Glutamatergic neuron (in vitro differentiated cells): ENCODE results near the gene USP13. TPM values are rescaled to one million over a fixed set of nuclear protein-coding genes. Genes with fewer than 3 reads are reported as not detected.

Experiments used
- DNase-seq: peaks from one replicate; pipeline ENCODE4 v3.0.0; 2022
- H3K27ac Mint-ChIP-seq: one replicate; pipeline ENCODE4 v1.8.0; 2020; ENCODE audit warnings: mild to moderate bottlenecking, mixed read lengths, inconsistent platforms; ENCODE audit not compliant: unreplicated experiment
- H3K27me3 Mint-ChIP-seq: one replicate; pipeline ENCODE4 v1.8.0; 2020; ENCODE audit warnings: mild to moderate bottlenecking, moderate library complexity, mixed read lengths, inconsistent platforms; ENCODE audit not compliant: unreplicated experiment
- H3K36me3 Mint-ChIP-seq: one replicate; pipeline ENCODE4 v1.8.0; 2020; ENCODE audit warnings: mild to moderate bottlenecking, mixed read lengths, inconsistent platforms; ENCODE audit not compliant: unreplicated experiment
- H3K4me1 Mint-ChIP-seq: one replicate; pipeline ENCODE4 v1.8.0; 2020; ENCODE audit warnings: mild to moderate bottlenecking, low read depth, mixed read lengths, inconsistent platforms; ENCODE audit not compliant: unreplicated experiment
- H3K4me3 Mint-ChIP-seq: one replicate; pipeline ENCODE4 v1.8.0; 2020; ENCODE audit warnings: mild to moderate bottlenecking, mixed read lengths, inconsistent platforms; ENCODE audit not compliant: unreplicated experiment
- H3K9me3 Mint-ChIP-seq: one replicate; pipeline ENCODE4 v1.8.0; 2020; ENCODE audit warnings: mild to moderate bottlenecking, moderate library complexity, mixed read lengths, inconsistent platforms; ENCODE audit not compliant: unreplicated experiment
- total RNA-seq: library from RNA; stranded (reverse); fragmentation: NEBNext Ultra II Directional; extraction: Animal tissue kit (Norgen Biotek cat#: 25700); gene quantifications from one replicate; pipeline ENCODE4 v1.2.1, GENCODE V29; 2021; ENCODE audit not compliant: unreplicated experiment
- TF ChIP-seq, protein P1 (sequence below): fragments of 200-600 bp; sonication (generic); IDR thresholded peaks from one replicate; pipeline ENCODE4 v1.5.0; 2021; ENCODE audit not compliant: partially characterized antibody, unreplicated experiment

USP13 gene
- total RNA-seq, 1 donor from 2014 or later: 28.5 TPM

GRCh38 chr3:179715582-179715981 lies 62.7 kb downstream of the USP13 start:
- H3K4me1 Mint-ChIP-seq: peaks cover 14% of the 10 kb centered on the region
- H3K27me3 Mint-ChIP-seq: peaks cover 2% of the 10 kb centered on the region

DNA sequence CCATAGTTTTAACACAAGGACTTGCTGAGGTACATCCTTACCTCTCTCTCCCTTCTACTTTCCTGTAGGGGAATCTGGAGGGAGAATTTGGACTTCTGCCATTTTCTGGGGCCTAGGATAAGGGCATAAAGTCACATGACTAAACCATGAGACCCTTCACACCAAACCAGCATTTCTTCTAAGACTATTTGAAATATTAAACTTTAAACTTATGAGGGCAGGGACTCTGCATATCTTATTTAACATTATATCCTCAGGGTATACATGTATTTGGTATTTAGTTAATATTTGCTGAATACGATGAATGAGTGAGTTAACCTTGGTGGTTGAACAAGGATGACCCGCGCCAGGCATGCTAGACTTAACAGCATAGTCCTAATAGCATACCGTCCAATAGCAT lies 63.4 kb downstream of the USP13 start:
- H3K27me3 Mint-ChIP-seq: peaks cover 2% of the 10 kb centered on the region
- TF ChIP-seq, protein P1, sequence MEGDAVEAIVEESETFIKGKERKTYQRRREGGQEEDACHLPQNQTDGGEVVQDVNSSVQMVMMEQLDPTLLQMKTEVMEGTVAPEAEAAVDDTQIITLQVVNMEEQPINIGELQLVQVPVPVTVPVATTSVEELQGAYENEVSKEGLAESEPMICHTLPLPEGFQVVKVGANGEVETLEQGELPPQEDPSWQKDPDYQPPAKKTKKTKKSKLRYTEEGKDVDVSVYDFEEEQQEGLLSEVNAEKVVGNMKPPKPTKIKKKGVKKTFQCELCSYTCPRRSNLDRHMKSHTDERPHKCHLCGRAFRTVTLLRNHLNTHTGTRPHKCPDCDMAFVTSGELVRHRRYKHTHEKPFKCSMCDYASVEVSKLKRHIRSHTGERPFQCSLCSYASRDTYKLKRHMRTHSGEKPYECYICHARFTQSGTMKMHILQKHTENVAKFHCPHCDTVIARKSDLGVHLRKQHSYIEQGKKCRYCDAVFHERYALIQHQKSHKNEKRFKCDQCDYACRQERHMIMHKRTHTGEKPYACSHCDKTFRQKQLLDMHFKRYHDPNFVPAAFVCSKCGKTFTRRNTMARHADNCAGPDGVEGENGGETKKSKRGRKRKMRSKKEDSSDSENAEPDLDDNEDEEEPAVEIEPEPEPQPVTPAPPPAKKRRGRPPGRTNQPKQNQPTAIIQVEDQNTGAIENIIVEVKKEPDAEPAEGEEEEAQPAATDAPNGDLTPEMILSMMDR: no peak
- no peak overlapping the region for H3K4me3 Mint-ChIP-seq
- H3K9me3 Mint-ChIP-seq: no peaks in the 10 kb centered on the region
- H3K36me3 Mint-ChIP-seq: no peaks in the 10 kb centered on the region
- H3K27ac Mint-ChIP-seq: no peak overlapping the region
- no peak for DNase-seq
- peaks cover 14% of the 10 kb centered on the region for H3K4me1 Mint-ChIP-seq

More at GRCh38 chr3:179715582-179715981, 62.7 kb downstream of the USP13 start:
- H3K27ac Mint-ChIP-seq: no peak overlapping the region
- no peaks in the 10 kb centered on the region for H3K9me3 Mint-ChIP-seq
- H3K36me3 Mint-ChIP-seq: no peaks in the 10 kb centered on the region
- DNase-seq: no peak
- TF ChIP-seq, protein P1: no peak
- no peak overlapping the region for H3K4me3 Mint-ChIP-seq

GRCh38 chr3:179716811-179717210 lies 64.0 kb downstream of the USP13 start:
- TF ChIP-seq, protein P1: no peak
- DNase-seq: no peak
- Mint-ChIP-seq H3K9me3 (no peaks in the 10 kb centered on the region), H3K27me3 (peaks cover 2% of the 10 kb centered on the region), H3K36me3 (no peaks in the 10 kb centered on the region), H3K4me3 (no peak overlapping the region), H3K27ac (no peak overlapping the region), H3K4me1 (peaks cover 14% of the 10 kb centered on the region)

- H3K27me3 Mint-ChIP-seq: peaks cover 2% of the 10 kb centered on the region
- H3K27ac Mint-ChIP-seq: no peak overlapping the region
- no peak for DNase-seq
- H3K4me3 Mint-ChIP-seq: no peak overlapping the region
- peaks cover 14% of the 10 kb centered on the region for H3K4me1 Mint-ChIP-seq
- TF ChIP-seq, protein P1: no peak
- H3K9me3 Mint-ChIP-seq: no peaks in the 10 kb centered on the region
- H3K36me3 Mint-ChIP-seq: no peaks in the 10 kb centered on the region
Observed at GRCh38 chr3:179717219-179717618, 64.4 kb downstream of the USP13 start.

GRCh38 chr3:179719048-179719734 lies 66.4 kb downstream of the USP13 start:
- Mint-ChIP-seq H3K36me3 (peaks cover 4% of the 10 kb centered on the region), H3K27me3 (peaks cover 2% of the 10 kb centered on the region), H3K4me1 (peaks cover 16% of the 10 kb centered on the region), H3K9me3 (no peaks in the 10 kb centered on the region), H3K4me3 (peak overlapping the region; percentile 63), H3K27ac (peak overlapping the region; percentile 73)
- no peak for DNase-seq
- TF ChIP-seq, protein P1: no peak
